HCT116 (cell line): ENCODE data around the gene ADCK1.
A peak's percentile ranks its signal among the peaks of the same experiment; 100 is the strongest.

Experiments used
- POLR2A ChIP-seq: IDR thresholded peaks from 2 replicates; pipeline ENCODE4 v1.7.0; 2011; ENCODE audit warnings: borderline replicate concordance; ENCODE audit not compliant: insufficient read depth, insufficient read length; ENCODE audit errors: extremely low read depth
- POLR2AphosphoS5 ChIP-seq: IDR thresholded peaks from 2 replicates; pipeline ENCODE4 v1.6.1; 2011; ENCODE audit warnings: mild to moderate bottlenecking, low read depth, low read length, moderate library complexity
- RAD21 ChIP-seq: IDR thresholded peaks from 2 replicates; pipeline ENCODE4 v1.6.1; 2012; ENCODE audit warnings: low read depth, mild to moderate bottlenecking
- TF ChIP-seq, protein P1 (sequence below), 3 experiments: fragments of 200-600 bp in 1 of 3; sonication (generic) in 1 of 3; IDR thresholded peaks in 2 of 3; conservative IDR thresholded peaks in 1 of 3; 2 replicates each; pipeline ENCODE4 v1.5.1; 2012 to 2017; ENCODE audit warnings: low read depth in 2 of 3, low read length in 2 of 3, antibody characterized with exemption in 1 of 3, borderline replicate concordance in 1 of 3, control low read depth in 1 of 3, mild to moderate bottlenecking in 1 of 3, mixed read lengths in 1 of 3, mixed run types in 1 of 3, moderate library complexity in 1 of 3; ENCODE audit not compliant: insufficient read depth in 1 of 3
- TF ChIP-seq, protein P2 (sequence below): IDR thresholded peaks from 2 replicates; pipeline ENCODE4 v1.6.1; 2012
- TF ChIP-seq, protein P3 (sequence below): IDR thresholded peaks from 2 replicates; pipeline ENCODE4 v1.6.1; 2012; ENCODE audit warnings: low read depth
- TF ChIP-seq, protein P4 (sequence below): IDR thresholded peaks from 2 replicates; pipeline ENCODE4 v1.6.1; 2012

DNA sequence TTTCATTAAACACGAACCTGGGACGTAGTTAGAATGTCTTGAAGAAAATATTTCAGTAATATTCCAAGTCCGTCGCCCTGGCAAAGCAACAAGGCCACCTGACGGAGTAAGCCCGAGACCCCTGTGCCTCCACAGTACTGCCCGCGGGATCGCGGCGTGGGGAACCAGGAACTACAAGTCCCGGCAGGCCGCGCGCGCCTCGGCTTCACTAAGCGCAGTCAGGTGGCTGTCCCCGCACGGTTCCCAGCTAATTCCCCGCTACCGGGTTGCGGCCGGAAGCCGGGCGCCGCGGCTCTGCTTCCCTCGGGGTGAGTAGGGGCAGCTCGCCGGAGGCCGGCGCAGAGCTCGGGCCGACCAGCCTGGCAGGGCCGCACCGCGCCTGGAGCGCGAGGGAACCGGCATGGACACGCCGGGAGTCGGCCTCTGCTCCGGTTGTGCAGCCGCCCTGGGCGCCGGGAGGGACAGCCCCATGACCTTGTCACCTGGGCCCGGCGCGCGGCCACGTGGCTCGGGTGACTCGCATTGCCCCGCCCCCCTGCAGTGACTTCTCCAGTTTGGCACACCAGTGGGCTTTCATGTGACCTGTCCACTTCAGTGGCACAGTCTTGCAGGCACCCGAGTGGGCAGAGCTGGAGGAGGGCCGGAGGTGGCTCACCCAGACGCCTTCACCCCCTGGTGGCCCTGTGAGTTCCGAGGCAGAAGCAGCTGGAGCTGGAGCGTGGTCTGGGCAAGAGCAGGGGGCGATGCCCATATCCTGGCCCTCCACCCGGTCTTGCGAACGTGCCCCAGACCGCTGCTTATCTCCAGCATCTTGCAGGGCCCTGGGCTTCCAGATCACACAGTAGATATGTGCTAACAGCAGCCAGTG, at the start of gene ADCK1:
- TF ChIP-seq, protein P1, sequence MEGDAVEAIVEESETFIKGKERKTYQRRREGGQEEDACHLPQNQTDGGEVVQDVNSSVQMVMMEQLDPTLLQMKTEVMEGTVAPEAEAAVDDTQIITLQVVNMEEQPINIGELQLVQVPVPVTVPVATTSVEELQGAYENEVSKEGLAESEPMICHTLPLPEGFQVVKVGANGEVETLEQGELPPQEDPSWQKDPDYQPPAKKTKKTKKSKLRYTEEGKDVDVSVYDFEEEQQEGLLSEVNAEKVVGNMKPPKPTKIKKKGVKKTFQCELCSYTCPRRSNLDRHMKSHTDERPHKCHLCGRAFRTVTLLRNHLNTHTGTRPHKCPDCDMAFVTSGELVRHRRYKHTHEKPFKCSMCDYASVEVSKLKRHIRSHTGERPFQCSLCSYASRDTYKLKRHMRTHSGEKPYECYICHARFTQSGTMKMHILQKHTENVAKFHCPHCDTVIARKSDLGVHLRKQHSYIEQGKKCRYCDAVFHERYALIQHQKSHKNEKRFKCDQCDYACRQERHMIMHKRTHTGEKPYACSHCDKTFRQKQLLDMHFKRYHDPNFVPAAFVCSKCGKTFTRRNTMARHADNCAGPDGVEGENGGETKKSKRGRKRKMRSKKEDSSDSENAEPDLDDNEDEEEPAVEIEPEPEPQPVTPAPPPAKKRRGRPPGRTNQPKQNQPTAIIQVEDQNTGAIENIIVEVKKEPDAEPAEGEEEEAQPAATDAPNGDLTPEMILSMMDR (IDR thresholded peaks at IDR 0.05 in 2 of 3, conservative IDR thresholded peaks at IDR 0.05 in 1 of 3; ENCODE audit: borderline replicate concordance in 1 of 3, insufficient read depth in 1 of 3, low read depth in 2 of 3, low read length in 2 of 3), result peak in 2 of 3 experiments; percentile 24 to 36; a peak in 3 of 6 replicates
- TF ChIP-seq POLR2A, result peak; percentile 66
- peak; percentile 76 for TF ChIP-seq POLR2AphosphoS5
- TF ChIP-seq, protein P2, sequence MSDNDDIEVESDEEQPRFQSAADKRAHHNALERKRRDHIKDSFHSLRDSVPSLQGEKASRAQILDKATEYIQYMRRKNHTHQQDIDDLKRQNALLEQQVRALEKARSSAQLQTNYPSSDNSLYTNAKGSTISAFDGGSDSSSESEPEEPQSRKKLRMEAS, result peak; percentile 96
- TF ChIP-seq, protein P3, sequence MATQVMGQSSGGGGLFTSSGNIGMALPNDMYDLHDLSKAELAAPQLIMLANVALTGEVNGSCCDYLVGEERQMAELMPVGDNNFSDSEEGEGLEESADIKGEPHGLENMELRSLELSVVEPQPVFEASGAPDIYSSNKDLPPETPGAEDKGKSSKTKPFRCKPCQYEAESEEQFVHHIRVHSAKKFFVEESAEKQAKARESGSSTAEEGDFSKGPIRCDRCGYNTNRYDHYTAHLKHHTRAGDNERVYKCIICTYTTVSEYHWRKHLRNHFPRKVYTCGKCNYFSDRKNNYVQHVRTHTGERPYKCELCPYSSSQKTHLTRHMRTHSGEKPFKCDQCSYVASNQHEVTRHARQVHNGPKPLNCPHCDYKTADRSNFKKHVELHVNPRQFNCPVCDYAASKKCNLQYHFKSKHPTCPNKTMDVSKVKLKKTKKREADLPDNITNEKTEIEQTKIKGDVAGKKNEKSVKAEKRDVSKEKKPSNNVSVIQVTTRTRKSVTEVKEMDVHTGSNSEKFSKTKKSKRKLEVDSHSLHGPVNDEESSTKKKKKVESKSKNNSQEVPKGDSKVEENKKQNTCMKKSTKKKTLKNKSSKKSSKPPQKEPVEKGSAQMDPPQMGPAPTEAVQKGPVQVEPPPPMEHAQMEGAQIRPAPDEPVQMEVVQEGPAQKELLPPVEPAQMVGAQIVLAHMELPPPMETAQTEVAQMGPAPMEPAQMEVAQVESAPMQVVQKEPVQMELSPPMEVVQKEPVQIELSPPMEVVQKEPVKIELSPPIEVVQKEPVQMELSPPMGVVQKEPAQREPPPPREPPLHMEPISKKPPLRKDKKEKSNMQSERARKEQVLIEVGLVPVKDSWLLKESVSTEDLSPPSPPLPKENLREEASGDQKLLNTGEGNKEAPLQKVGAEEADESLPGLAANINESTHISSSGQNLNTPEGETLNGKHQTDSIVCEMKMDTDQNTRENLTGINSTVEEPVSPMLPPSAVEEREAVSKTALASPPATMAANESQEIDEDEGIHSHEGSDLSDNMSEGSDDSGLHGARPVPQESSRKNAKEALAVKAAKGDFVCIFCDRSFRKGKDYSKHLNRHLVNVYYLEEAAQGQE, result no peak
- TF ChIP-seq RAD21, result no peak
- TF ChIP-seq, protein P4, sequence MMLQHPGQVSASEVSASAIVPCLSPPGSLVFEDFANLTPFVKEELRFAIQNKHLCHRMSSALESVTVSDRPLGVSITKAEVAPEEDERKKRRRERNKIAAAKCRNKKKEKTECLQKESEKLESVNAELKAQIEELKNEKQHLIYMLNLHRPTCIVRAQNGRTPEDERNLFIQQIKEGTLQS, result no peak
